NCI-H1417 (cell line): Measurements from ENCODE around the gene DCUN1D2.
"Not testable (repeated sequence)": the region's sequence is repeated elsewhere in the genome, so short reads cannot be mapped to it uniquely, and the experiment has no call there.

Source experiments
- DNase-seq, 3 experiments: peaks; one replicate each; lab custom pipeline; 2025; lab: John Stamatoyannopoulos, UW

Gene DCUN1D2

DNA sequence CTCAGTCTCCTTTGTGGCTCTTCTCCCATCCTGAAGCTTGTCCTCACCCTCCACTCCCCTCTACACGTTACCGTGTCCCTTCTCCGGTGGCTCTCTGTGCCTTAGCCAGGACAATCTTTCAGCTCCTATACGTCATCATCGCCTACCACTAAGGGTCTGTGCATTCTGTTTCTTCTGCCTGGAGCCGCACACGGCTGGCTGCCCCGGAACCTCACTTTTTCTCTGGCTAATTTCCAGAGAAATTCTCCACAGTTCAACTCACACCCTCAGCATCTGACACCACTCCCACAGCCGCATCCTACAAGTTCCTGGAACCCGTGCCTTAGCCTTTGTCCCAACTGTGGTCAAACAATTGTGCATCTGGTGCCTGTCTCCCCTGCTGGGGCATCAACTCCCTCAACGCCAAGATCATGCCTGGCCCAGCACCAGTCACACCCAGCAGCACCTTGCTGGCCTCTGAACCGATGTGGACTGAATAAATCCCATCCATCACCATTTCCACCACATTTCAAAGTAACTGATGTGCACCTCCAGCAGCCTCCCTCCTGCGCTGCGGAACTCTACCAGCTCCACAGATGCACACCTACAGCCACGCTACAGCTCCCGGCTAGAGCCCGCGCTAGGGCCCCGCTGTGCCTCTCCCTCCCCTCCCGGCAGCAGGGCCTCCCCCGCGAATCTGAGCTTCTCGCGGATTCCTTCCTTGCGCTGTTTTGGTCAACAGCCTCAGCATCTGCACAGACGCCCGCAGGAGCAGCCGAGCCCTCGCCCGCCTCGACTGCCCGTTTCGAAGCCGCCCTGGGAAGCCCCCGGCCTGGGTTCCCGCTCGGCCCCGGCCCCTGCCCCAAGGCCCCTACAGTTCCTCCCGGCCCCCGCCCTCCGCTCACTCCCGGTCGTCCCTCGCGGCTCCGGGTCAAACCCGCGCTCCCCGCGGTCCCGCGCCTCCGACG is 689 bp downstream of the DCUN1D2 start:
- peak; percentile 52 to 85 (median 84) for DNase-seq

- DNase-seq: peak in 2 of 3 experiments; percentile 71 to 80
Measured at GRCh38 chr13:113489171-113489548, 1.4 kb downstream of the DCUN1D2 start.

GRCh38 chr13:113488283-113488682 is 2.2 kb downstream of the DCUN1D2 start:
- DNase-seq: no peak

DNA sequence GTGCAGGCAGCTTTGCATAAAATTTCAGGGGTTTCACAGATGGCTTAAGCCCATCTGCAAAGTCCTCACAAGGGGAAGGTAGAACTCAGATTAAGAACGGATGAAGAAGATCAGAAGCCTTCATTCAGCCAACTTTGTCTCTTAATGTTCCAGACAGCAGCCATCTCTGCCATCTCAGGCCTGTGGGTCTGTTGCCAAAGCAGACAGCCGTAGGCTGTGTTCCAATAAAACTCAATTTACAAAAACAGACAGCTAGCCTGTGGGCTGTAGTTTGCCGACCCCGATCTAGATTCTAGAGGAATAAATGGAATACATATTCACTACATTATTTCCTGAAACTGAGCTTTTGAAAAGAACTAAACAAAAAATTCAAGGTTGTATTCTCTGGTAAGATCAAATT is 3.8 kb downstream of the DCUN1D2 start:
- no peak for DNase-seq

DNA sequence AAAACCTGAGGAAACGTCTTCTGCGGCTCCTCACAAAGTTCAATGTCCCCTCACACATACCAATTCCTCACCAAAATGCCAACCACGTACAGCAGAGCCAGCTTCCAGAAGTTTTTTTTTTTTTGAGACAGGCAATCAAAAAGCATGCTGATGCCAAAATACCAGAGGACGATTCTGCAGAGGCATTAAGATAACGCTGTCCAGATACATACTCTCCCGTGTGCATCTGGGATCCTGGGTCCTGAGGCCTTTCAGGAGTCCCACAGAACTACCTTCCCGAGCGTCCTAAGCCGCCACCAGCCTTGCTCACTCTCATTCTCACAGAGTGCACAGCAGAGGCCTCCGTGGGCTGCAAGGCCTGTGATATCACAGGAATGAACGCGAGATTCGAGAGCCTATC is 5.0 kb downstream of the DCUN1D2 start:
- DNase-seq: no peak

GRCh38 chr13:113483504-113484293 is 6.8 kb downstream of the DCUN1D2 start:
- DNase-seq: no peak

DNA sequence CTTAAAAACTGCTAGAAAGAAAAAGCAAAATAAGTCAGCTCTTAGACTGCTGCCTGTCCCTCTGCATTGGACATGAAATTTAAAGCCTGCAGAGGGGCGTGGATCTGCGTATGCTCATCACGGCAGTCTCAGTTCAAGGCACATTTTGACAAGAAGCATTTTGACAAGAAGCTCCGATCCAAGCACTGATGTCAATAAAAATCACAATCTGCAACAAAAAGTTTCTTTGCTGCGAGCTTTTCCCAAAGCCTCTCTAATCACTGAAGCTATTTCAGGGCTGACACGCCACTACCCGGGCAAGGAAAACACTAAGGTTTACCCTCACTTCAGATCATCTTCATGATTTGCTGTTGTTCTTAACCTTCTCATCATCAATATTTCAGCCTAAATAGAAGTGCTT is 7.4 kb downstream of the DCUN1D2 start:
- DNase-seq: no peak

DNA sequence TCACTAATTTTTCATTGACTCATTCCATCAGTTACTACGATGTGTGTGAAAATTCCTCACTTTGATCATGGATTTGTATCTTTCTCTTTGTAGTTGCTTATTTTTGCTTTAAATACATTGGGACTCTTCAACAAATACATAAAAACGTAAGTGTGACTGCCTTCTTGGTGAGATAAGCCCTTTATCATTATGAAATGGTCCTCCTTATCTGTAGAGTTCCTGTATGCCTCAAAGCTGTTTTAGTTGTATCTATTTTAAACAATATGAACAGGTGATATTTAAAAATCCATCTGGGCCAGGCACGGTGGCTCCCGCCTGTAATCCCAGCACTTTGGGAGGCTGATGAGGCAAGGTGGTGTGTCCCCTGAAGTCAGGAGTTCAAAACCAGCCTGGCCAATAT is 11.3 kb downstream of the DCUN1D2 start:
- DNase-seq: no peak

- DNase-seq: no peak
Measured at GRCh38 chr13:113477724-113478123, 12.8 kb downstream of the DCUN1D2 start.

GRCh38 chr13:113476811-113477210 is 13.7 kb downstream of the DCUN1D2 start:
- no peak for DNase-seq

- no peak for DNase-seq
Measured at GRCh38 chr13:113475911-113476310, 14.6 kb downstream of the DCUN1D2 start.

DNA sequence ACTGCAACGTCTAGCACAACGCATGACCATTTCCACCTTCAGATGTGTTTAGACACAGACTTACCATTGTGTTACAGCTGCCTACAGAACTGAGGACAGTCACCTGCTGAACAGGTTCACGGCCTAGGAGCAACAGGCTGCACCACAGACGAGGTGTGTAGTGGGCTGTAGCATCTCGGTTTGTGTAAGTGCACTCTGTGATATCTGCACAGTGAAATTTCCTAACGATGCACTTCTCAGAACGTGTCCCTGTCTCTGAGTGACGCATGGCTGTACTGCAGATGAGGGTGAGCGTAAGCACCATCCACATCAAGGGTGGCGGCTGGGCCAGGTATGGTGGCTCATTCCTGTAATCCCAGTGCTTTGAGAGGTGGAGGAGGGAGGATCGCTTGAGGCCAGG is 15.2 kb downstream of the DCUN1D2 start:
- DNase-seq: no peak

- DNase-seq: no peak
Measured at GRCh38 chr13:113474179-113474578, 16.3 kb downstream of the DCUN1D2 start.

- DNase-seq: no peak
Measured at GRCh38 chr13:113472355-113473025, 18.0 kb downstream of the DCUN1D2 start.

DNA sequence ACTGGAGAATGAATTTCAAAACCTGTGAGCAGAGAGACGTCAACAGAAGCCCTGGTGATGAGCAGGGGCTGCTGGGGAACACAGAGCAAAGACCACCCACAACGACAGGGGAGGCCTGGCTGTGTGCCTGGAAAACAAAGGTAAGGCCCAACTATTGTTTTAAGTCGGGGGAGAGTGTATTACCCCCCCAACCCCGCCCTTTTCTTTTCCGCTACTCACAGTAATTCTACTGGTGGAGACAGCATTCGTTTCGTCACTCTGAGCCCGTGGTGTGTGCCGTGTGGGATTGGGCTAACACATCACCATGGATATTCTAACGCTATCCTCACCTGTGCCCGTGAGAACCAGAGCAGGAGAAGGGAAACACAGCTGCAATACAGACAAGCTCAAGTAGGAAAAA is 18.7 kb downstream of the DCUN1D2 start:
- DNase-seq: no peak

- not testable (repeated sequence) for DNase-seq
Measured at GRCh38 chr13:113470635-113471163, 19.8 kb downstream of the DCUN1D2 start.

GRCh38 chr13:113470073-113470472 is 20.4 kb downstream of the DCUN1D2 start:
- no peak for DNase-seq

DNA sequence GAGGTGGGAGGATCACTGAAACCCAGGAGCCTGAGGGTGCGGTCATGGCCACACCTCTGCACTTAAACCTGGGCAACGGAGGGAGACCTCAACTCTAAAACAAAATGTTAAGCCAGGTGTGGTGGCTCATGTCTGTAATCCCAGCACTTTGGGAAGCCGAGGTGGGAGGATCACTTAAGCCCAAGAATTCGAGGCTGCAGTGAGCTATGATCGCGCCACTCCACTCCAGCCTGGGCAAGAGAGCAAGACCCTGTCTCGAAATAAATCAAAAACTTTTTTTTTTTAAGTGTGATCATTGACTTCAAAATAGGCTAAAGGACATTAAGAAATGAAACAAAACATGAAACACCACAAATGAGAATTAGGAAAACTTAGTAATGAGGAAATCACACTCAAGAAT is 20.9 kb downstream of the DCUN1D2 start:
- DNase-seq: peak in 1 of 3 experiments; percentile 41

DNA sequence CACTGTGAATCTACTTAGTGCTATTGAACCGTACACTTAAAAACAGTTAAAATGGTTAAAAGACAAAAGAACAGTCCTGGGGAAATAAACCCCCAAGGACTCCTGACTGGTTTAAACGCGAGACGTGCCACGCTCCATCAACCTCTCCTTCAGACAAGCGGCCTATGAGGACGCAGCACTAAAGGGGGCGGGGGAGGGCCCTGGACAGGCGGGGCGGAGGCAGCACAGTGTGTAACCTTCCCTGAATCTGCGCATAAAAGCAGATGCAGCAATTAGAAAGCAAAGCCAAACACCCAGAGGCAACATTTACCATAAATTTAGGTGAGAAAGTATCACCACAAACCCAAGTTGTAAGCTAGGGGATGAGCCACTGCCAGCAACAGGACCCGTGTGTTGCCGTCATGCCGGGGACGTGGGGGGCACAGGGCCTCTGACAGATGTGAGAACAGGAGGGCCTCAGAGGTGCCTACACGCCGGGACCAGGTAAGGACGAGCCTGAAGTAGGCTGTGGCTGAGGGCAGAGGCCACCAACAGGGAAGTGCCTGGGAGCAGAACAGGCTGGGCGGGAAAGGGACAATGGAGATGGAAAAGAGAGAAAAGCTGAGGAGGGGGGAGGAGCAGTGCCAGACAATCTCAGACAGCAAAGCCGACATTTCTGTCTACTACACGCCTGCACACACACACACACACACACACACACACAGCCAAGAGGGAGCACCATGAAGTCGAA is 21.9 kb downstream of the DCUN1D2 start:
- peak; percentile 70 to 90 (median 85) for DNase-seq

GRCh38 chr13:113468029-113468428 is 22.5 kb downstream of the DCUN1D2 start:
- DNase-seq: no peak

DNA sequence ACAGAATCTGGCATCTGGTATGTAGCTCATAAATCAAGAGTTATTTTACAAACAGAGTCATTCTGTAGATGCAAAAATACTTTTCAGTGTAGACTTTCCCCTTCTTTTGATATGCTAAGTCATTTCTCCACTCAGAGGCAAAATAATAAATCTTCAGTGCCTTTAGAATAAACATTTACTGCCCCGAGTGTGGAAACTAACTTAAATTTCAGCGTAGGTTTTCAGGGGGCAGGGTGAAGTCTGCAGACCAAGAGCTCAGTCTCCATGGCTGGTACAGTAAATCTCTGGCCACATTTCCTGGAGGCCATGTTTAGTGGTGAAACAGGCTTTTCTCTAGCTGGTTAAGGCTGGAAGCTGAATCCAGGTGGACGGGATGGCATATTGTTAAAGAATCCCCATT is 24.1 kb downstream of the DCUN1D2 start:
- DNase-seq: no peak
